Activated CD4-positive, CD25-positive, alpha-beta regulatory T cell treated with anti-CD3 and anti-CD28 coated beads, Interleukin-2, amount 50 U/mL, for 24 hours (primary cell): ENCODE results near the gene CRYGD.
"Not testable (repeated sequence)": the region's sequence is repeated elsewhere in the genome, so short reads cannot be mapped to it uniquely, and the experiment has no call there.

Experiments
- ATAC-seq, 2 donors: fragments of 150-1000 bp; cut with Tn5 transposase; one replicate each; pipeline ENCODE4 v1.10.0; 2021; ENCODE audit warnings: mild to moderate bottlenecking in 1 of 2, moderate library complexity in 1 of 2

The CRYGD gene

DNA sequence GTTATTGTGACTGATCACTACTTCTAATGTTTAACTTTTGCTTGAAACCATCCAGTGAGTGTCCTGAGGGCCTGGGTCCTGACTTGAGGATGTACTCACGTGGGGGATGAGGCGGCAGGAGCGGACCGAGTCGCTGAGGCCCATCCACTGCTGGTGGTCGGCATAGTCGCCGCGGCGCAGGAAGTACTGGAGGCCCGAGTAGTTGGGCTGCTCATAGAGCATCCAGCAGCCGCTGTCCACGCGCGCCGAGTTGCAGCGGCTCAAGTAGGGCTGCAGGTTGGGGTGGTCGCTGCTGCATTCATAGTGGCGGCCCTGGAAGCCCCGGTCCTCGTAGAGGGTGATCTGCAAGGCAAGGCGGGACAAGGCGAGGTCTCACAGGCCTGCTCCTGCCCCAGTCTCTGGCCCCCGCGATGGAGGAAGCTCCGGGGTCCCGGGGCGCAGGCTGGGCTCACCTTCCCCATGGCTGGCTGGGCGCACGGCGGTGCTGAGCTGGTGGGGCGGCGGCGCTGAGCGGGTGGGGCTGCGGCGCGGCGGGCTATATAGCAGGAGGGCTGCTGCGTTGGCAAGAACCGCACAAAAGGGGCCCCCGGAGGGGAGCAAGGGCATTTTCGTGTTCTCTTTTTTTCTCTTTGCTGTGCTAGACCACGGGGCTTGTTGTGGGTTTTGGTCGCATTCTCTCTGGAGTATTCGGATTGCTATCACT lies at the start of gene CRYGD:
CRYGD (minus strand) TSS at position 512 of the 703 bp plus-strand sequence; CDS start at position 461, 51 bp downstream.
- ATAC-seq, result peak in 1 of 2 donors; percentile 25

- no peak for ATAC-seq
Measured at GRCh38 chr2:208172125-208172524, 47.8 kb upstream of the CRYGD start.

- ATAC-seq, result no peak
Measured at GRCh38 chr2:208164951-208165755, 40.8 kb upstream of the CRYGD start.

DNA sequence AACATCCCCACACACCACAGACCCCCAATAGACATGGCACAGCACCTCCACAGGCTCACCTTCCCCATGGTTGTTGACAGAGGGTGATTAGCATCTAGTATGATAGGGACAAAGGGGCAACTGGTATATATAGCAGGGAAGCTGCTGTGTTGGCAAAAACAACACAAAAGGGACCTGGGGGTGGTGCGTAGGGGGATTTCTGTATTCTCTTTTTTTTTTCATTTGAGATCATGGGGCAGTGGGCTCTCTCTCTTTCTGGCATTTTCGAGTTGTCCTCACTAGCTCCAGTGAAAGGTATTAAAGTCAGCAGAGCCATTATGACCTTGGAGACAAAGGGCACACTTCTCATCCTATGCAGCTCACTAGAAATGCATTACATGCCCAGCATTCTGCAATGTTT lies 39.2 kb upstream of the CRYGD start, which contains the start of gene CRYGA:
CRYGA (minus strand) TSS at position 101 of the 400 bp plus-strand sequence; CDS start at position 68, 33 bp downstream.
- no peak for ATAC-seq

- no peak for ATAC-seq
Measured at GRCh38 chr2:208156439-208156838, 32.1 kb upstream of the CRYGD start.

DNA sequence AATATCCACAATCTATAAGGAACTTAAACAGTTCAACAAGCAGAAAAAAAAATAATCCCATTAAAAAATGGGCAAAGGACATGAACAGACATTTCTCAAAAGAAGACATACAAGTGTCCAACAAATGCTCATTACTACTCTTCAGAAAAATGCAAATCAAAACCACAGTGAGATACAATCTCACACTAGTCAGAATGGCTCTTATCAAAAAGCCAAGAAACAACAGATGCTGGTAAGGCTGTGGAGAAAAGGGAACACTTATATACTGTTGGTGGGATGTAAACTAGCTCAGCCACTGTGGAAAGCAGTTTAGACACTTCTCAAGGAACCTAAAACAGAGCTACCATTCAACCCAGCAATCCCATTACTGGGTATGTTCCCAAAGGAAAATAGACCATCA lies 28.8 kb upstream of the CRYGD start:
- ATAC-seq, result no peak

GRCh38 chr2:208150956-208151355 lies 26.6 kb upstream of the CRYGD start:
- ATAC-seq, result no peak

- ATAC-seq, result no peak
Measured at GRCh38 chr2:208150094-208150493, 25.8 kb upstream of the CRYGD start.

DNA sequence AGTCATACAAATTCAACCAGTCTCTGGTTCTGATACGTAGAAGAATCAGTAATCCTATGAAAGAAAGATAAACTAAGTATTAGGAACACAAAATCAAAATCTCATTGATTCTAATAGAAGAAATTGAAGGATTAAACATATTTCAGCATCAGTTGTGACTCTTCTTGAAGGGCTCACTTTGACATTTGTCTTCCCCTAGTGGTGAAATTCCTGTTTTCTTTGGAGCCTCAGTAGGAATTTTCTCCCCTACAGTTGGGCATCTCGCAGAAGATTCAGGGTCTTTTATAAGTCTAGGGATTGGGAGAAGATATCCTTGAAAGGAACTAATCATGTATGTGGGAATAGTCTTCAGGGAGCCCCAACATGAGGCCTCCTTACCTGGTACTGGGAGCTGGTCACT lies 24.5 kb upstream of the CRYGD start:
- no peak for ATAC-seq

DNA sequence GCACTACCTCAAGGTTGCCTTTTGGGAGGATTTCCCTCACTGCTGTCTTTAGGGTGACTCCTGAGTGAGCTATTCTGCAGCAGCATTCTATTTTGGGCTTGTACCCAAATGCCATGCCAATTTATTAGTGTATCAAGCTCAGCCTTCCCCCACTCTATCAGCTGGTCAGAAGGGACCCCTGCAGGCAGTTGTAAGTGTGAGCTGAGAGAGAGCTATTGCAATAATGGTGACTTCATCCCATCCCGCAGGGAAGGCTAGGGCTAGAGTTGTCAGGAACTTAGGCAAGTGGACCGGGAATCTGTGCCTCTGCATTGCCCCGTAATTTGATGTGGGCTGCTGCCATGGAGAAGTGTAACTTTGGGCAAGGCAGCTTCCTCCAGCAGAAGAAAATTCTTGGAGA lies 23.4 kb upstream of the CRYGD start:
- no peak for ATAC-seq

GRCh38 chr2:208147008-208147407 lies 22.7 kb upstream of the CRYGD start:
- ATAC-seq, result no peak

- no peak for ATAC-seq
Measured at GRCh38 chr2:208146006-208146405, 21.7 kb upstream of the CRYGD start, which contains the start of gene CRYGB. TSS of gene CRYGB (minus strand) at chr2:208146158. CDS start at chr2:208146120, 38 bp downstream.

- no peak for ATAC-seq
Measured at GRCh38 chr2:208142925-208143799, 18.8 kb upstream of the CRYGD start.

GRCh38 chr2:208142240-208142924 lies 18.1 kb upstream of the CRYGD start:
- ATAC-seq, result no peak

DNA sequence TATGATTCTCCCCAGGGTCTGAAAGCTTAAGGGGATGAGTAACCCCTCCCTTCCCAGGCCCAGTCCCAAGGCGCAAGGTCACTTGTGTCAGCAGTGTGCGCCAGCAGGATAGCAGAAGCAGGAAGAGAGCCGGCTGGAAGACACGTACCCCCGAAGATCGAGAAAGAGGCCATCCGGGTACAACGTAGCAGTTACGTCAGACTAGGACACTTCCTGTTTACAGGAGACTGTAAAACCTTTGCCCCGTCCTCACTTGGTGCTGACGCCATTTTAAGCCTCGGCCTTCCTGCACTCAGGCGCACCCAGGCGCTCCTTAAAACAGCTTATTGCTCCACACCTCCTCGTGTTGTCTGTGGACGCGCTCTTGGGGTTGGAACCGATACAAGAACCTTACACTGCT lies 15.1 kb upstream of the CRYGD start:
- ATAC-seq, result no peak

DNA sequence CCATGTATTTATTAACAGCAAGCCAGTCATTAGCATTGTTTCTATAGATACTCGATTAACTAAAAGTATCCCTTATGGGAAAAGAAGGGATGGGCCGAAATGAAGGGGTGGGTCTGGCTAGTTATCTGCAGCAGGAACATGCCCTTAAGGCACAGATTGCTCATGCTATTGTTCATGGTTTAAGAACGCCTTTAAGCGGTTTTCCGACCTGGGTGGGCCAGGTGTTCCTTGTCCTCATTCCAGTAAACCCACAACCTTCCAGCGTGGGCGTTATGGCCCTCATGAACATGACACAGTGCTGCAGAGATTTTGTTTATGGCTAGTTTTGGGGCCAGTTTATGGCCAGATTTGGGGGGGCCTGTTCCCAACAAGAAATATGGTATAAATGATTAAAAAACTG lies 14.0 kb upstream of the CRYGD start:
- ATAC-seq, result not testable (repeated sequence)

- no peak for ATAC-seq
Measured at GRCh38 chr2:208136716-208137094, 12.4 kb upstream of the CRYGD start.

DNA sequence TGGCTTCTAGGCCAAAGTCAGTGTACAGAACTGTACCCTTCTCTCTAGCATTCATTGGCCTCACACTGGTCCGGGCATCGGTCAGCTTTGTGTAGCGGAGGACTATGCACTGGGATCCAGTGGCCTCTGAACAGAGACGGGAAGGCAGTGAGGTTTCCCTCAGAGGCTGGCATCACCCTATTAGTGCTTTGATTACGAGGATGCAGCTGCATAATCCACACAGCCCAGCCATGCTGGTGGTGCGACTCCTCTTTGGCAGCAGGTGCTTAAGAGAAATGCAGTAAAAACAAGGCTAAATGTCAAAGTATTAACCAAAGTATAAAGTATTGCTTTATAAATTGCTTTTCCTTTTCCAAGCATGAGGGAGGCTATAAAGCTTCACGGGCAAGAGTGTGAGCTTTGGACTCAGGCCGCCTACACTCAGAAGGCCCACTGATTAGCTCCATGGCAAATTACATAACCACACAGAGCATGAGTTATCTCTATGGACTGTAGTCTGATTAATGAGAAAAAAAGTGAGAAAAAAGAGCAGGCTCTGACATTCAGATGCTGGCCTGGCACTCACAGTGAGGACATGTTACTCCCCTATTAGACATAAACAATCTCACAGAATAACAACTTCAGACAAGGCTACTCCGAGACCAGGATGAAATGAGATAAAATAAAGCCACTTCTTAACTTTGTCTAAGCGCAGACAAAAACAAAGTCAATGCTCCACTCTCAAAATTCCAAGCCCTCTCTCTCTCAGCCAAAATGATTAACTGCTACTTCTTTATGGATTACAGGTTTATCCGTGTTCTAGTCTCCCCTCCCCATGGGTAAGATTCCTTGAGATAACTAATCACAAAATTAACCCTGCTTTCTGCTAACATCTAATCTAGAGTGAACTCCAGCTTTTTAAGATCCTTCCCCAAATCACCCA lies 11.7 kb upstream of the CRYGD start:
- ATAC-seq, result no peak

DNA sequence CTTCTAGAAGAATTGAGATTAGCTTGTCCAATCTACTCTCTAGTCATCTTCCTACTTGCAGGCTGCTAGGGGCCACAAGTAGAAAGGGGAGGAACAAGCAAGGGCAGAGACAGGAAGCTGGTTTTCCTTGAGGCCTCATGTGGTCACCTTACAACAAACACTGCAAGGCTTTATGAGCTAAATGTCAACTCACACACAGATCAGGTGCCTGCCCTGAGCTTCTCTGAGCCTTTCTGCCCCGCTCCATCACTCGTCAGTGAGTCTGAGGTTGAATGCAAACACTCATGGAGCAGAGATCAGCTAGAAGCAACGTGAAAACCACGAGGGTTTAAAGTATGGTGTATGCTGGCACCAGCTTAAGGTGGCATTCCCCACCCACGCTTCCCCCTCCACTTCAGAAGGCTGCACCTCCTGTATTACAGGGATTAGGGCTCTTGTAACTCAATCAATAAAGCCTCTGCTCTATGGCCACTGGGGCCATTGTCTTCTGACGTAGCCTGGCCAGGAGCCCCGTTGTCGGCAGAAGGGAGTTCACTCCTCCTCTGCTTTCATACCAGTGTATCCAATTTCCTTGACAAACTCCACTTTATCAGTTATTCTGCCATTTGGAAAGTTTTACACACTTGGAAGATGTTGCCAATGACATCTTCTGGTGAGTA lies 10.7 kb upstream of the CRYGD start:
- ATAC-seq, result no peak

- no peak for ATAC-seq
Measured at GRCh38 chr2:208130712-208131110, 6.4 kb upstream of the CRYGD start.
